GM19351 (cell line): ENCODE data around the gene PLCL2.

Experiments
- ATAC-seq: cut with Tn5 transposase; IDR thresholded peaks from one replicate; pipeline ENCODE4 v1.9.1; 2021; ENCODE audit warnings: mild to moderate bottlenecking, moderate library complexity; ENCODE audit not compliant: unreplicated experiment

The PLCL2 gene

DNA sequence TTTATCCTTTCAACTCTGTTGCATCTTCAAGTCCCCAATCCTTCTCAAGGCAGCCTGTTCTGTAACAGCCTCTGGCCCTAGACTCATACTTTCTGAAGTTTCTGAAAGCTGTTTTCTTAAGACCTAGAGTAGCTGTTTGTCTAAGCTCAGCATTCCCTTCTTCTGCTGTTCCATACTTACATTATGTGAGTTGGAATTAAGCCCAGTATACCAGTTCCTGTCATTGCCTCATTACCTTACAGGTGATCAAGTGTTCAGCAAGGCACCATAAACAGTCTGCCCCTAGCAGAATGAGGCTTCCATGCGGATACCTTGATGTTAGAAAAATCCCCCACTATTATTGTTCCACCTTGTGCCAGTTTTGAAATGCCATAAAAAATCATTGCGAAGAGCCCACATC lies 180.6 kb downstream of the PLCL2 start:
- ATAC-seq = no peak

DNA sequence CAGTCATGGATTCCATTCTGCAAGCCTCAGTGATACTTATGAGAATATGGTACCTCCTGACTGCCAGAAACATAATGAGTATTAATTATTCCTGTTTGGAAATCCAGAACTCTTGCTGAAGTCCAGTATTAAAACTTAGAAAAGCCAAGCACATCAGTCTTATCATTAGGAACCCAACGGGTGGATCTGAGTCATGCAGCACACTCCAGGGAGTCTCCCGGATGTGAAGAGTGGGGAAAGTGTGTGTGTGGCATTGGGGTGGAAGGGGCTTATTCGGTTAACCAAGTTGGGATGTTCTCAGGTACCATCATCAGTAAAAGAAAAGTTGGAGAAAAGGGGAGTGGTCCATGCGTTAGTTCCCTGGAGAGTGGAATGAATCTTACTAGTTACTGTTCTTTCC lies 181.1 kb downstream of the PLCL2 start:
- ATAC-seq = no peak

DNA sequence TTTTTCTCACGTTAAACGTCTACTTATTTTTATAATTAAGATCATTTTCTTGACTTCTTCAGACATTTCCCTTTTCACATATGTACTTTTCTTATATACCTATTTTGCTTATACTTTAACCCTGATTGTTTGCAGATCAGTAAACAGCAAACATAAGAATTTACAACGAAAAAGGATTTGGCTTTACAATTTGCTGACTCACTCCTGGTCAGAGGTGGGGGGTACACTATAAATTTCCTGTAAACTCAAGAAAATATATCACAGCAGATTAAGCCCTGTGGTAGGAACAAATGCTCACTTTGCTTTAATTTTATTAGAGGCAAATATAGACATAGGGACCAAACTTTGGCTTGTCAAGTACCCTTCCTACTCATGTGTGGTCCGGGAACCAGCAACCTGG lies 185.0 kb downstream of the PLCL2 start:
- ATAC-seq = no peak

DNA sequence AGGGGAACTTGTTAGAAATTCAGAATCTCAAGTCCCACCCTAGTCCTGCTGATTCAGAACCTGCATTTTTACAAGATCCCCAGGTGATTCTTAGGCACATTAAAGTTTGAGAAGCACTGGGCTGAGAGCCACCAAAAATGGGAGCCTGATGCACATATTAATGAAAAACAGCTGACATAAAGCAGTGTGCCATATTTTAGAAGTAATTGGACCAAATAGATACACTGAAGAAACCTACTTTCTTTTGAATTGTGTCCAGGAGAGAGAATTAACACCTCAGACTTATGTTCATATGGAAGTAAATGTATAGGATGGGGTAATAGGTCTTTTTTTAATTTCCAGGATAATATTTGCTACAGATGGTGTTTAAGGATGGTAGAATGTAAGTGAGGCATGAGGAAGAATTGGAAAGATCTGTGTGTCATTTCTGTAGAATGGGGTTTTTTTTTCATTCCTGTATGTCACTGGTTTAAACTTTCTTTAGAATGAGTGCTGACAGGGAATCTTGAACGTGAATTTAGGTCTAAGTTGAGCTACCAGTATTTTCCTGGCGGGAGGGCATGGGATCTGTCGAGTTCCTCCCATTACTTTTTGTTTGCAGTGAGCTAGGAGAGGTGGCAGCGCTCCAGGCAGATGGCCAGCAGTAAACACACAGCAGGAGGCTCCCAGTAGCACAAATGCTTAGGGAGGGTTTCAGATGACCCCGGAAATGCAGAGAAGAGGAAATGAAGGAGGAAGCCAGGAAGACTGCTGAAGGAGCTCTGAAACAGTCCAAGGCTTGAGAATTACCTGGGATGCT lies 185.6 kb downstream of the PLCL2 start:
- ATAC-seq = no peak

DNA sequence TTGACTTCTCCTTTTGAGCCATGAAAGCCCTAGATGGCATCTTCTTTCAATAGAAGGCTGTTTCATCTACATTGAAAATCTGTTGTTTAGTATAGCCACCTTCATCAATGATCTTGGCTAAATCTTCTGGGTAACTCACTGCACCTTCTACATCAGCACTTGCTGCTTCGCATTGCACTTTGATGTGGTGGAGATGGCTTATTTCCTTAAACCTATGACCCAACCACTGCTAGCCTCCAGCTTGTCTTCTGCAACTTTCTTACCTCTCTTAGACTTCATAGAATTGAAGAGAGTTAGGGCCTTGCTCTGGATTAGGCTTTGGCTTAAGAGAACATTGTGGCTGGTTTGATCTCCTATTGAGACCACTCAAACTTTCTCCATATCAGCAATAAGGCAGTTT lies 189.8 kb downstream of the PLCL2 start:
- no peak for ATAC-seq

DNA sequence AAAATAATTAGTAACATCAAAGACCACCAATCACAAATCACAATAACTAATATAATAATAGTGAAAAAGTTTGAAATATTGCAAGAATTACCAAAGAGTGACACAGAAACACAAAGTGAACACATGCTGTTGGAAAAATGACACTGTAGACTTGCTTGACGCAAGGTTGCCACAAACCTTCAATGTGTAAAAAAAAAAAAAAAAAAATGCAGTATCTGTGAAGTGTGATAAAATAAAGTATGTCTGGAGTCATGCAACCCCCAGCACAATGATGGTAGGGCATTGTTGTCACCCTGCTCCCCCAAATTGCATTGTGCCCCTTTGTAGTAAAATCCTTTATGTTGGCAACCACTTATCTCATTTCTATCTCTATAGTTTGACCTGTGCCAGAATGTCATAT lies 190.6 kb downstream of the PLCL2 start:
- ATAC-seq = no peak

DNA sequence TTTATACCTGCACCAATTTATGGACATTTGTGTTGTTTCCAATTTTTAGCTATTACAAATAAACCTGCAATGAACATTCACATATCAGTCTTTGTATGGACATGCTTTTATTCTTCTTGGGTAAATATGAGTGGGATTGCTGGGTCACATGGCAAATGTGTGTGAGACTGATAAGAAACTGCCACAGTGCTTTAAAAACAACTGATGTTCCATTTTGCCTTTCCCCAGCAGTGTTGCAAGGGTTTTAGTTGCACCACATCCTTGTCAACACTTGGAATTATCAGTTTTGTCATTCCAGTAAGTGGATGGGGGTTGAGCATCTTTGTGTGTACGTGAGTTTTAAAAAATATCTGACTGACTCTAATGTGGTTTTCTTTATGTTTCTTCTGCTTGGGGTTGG lies 191.2 kb downstream of the PLCL2 start:
- ATAC-seq = no peak

DNA sequence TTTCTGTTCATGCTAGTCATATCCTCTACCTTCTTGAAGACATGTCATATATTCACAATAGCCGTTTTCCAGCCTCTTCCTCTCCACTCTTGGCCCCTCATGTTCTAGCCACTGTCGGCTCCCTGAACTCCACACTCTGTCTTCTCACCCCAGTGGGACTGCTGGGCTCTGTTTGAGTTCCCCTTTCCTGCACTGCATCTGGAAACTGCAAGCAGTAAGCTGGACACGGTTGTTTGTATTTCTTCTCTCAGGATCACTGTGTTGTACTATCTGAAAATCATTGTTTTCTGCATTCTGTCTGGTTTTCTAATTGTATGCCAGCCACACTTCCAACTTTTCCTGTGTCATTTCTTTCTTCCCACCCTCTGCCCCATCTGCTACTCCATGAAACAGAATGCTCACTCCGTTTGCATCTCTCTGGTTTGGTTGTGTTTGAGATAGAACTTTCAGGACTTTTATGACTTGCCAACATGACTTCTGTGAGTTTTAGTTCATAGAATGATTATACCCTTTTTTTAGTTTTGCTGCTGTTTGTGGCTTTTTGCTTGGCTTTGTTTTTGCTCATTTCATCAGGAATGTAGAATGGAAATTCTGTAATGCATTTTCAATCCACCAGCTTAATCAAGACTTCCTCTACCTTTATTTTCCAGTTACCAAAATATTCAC lies 192.3 kb downstream of the PLCL2 start:
- ATAC-seq = no peak

DNA sequence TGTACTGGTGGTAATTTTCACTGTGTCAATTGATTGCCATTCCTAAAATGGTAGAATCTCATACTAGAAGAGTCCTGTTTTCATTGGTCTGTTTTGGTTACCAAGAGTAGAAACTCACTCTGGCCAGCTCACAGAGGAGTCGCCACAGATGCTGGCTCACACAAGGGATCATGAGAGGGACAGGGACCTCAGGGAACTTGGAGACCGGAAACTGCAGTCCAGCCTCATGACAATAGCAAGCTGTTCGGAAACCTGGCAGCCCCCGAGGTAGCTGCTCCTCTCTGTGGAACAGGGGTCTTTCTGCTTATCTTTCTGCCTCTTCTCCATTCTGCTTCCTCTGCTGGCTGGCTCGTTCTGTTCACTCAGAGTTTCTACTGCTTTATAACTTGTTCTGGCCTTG lies 192.9 kb downstream of the PLCL2 start:
- no peak for ATAC-seq

DNA sequence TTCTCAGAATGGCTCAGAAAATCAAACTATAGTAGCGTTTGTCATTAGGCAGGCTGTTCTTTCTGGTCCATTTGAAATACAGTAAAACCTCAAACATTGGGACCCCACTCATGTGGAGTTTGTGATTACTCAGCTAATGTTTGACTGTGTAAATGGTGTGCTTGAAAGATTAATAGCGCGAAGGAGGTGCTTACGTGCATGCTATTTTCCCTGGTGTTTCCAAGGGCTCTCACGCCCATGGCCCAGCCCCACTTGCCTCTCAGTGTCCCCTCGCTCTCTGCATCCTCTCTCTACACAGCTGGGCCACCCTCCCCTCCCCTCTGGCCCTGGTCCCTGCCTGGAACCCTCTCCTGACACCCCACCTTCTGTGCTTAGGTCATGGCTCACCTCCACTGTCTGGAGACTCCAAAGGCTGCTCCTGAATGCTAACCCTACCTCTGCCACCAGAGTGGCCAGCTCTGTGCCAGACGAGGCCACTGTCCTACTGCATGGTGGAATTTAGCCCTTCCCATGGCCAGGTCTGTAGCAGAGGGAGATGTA lies 194.2 kb downstream of the PLCL2 start:
- ATAC-seq = no peak

DNA sequence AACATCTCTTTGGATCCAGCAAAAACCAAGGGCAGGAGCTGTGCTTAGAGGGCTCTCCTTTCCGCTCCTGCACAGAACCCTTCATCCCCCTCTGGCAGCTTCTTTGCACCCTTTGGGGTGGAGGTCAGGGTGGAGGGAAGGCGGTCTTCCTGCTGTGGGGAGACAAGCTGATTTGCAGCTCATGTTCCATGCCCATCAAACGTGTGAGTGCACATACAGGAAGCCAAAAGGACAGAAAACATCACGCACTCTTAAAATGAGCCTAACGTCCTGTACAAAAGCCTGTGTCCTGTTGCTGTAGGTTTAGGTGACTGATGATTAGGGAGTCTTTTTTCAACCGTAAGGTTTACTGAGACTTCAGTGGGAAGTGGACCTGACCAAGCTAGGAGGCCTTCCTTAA lies 195.2 kb downstream of the PLCL2 start:
- no peak for ATAC-seq

DNA sequence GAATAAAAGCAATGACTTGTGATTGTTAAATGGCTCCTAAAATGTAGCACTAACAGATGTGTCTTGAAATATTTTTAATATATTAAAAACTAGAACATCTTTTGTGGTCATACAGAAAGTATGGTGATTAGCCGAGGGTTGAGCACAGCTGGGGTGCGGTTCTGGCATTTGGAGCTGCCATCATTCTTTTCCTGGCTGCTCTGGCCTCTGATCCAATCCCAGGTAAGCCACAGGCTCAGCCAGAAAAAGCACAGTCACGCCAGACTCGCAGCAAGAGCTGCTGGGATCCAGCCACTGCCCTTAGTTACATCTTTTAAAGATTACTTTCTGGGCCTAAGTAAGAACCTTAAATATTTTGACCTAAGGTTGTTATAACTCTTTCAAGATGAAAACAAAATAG lies 196.8 kb downstream of the PLCL2 start:
- ATAC-seq = no peak

DNA sequence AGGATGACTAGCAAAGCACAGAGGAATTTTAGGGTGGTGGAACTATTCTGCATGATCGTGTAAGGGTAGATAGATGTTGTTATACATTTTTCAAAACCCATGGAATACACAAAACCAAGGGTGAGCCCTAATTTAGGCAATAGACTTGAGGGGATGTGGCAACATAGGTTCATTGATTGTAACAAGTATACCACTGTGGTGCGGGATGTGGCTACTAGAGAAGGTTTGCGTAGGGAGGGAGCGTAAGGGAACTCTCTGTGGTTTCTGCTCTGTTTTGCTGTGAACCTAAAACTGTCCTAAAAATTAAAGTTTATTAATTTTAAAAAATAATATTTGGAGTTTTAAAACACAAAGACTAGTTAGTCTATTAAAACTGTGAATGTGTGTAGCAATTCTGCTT lies 202.8 kb downstream of the PLCL2 start:
- ATAC-seq = no peak

DNA sequence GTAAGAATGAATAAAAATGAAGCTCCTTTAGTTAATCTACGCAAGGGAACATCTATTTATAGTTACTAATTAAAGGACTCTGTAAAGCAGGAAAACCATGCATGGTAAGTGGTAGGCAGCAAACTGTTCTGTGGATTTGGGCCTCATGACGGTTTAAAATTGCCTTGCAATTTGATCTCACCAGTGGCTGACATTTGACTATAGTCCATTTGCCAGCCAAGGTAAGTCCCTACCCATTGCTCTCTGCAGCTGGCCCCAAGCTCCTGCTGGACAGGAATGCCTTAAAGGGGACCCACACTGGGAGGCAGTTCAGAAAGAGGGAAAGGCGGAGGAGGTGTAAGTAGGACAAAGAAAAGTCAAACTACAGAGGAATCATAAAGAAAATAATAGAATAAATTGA lies 203.3 kb downstream of the PLCL2 start:
- no peak for ATAC-seq

DNA sequence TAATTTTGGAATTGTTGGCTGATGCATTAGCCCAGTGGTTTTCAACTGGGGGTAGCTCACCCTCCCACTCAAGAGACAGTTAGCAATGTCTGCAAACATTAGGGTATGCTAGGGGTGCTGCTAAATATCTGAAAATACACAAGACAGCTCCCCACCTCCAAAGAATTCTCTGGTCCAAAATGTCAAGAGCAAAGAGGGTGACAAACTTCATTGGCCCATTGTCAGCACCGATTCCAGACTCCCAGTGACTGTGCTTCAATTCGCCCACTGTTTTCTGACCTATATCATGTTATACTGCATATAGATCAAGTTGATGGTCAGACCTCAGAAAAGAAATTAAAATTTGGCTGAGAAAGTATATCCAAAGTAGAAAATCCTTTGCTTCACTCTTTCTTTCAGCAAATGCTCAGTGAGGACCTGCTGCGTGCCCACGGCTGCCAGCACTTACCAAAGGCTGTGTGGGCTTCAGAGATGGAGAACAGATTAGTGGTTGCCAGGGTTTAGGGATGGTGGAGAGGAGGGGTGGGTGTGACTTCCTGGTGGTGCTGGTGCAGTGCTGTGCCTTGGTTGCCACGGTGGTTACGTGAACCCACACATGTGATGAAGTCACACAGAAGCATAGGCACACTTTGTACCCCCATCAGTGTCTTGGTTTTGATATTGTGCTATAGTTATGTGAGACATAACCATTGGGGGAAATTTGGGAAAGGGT lies 204.0 kb downstream of the PLCL2 start:
- no peak for ATAC-seq

DNA sequence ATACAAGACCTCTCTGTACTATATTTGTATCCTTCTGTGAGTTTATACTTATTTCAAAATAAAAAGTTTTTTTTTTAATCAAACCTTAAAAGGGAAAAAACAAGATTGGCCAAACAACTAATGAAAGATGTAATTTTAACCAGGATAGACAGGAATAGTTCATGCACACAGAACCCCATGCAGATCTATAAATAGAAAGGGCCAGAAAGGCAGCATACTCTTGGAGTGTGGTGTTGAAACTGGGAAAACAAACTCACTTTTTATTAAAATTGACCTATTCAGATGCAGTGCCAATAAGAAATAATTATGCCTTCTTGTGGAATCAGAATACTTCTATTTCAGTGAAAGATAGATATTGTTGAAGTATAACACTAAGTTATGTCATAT lies 204.6 kb downstream of the PLCL2 start:
- ATAC-seq = no peak

DNA sequence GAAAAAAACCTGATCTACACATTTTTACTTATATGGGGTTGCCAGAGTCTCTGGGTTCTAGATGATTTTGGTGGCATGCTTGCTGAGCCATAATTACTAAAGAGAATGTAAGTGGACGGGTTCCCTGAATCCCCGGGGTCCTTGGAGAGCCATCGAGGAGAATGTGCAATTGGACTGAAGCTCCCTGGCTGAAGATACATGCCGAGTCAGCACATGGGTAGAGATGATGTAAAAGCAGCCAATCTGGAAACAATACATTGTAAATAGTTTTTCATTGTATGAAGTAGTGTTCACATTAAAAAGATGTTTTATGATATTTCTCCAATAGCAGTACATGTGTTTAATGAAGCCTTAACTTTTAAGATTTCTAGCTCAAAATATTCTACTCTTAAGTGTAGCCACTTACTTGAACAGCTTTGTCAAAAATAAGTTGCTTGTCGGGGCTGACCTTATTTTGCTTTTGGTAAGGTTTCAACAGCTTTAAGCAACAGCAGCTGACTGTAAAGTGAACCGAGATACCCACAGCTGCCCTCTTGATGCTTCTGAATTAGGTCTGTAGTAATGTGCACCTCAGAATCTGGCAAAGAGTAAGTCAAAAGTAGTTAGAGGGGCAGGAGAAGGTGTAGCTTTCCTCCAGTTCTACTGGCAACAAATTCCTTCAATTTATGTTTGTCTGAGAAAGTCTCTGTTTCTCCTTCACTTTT lies 205.7 kb downstream of the PLCL2 start:
- ATAC-seq = no peak

DNA sequence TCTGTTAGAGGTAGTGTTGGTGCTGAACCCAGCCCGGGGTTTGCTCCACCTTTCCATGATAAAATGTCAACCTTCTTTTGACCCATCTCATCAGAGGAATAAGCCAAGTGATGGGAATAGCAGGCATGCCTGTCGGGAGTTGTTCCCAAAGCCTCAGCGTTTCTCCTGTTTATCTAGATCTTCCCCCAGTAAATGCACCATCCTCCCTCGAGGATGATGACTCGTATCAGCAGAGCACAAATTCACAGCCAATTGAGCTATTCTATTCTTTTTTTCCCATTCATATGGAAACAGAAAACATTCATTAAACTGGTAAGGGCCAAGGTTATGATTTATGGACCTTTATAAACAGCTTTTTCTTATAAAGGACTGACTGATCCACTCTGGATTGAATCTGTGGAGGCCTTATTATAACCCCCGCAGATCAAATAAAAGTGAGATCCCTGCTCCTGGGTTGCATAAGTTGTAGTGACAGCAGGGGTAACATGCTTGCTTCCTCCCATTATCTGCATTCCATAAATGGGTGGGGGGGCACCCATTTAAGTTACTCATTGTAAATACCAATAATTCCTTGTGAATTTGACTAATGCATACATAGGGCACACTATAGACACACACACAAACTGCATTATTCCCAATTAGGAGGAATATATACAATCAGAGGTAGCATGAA lies 207.3 kb downstream of the PLCL2 start:
- ATAC-seq = no peak

DNA sequence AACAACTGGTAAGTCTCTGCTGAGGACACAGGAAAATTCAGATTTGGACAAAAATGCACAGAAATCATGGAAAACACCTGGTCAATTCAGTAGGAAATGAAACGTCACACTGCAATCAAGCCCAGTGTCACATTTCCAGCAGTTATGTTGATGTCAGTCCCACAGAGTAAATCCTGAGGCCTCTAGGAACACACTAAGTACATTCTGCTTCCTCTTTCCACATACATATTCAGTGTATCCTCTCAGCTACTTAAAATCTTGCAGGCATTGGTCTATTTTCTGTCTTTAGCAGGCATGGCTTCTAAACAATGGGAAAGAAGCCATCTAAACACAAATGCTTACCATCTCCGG lies 207.8 kb downstream of the PLCL2 start:
- ATAC-seq = no peak

DNA sequence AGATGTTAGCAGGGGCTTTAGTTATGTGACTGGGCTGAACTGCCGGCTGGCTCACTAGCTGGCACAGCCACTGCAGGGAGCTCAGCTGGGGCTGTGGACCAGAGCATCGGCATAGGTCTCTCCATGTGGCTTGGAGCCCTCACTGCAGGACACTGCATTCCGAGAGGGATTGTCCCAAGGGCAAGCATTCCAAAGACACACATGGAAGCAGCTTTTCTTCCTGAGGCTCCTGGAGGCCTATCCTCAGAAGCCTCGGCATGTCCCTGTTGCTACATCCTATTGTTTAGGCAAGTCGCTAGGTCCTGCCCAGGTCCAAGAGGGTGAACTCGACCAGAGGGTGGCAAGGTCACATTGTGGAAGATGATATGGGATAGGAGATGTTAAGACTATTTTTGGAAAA lies 209.8 kb downstream of the PLCL2 start:
- ATAC-seq = no peak

DNA sequence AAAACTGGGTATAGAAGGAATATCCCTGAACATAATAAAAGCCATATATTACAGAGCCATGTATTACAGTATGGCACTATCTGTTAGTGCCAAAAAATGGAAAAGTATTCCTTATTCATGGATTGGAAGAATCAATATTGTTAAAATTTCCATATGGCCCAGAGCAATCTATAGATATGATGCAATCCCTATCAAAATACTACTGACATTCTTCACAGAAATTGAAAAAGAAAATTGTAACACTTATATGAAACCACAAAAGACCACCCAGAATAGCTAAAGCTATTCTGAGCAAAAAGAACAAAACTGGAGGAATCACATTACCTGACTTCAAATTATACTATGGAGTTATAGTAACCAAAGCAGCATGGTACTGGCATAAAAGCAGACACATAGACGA lies 218.8 kb downstream of the PLCL2 start:
- no peak for ATAC-seq
